ENCODE data around the gene ATP2B3.
A peak's percentile ranks its signal among the peaks of the same experiment; 100 is the strongest.
"Not testable (repeated sequence)": the region's sequence is repeated elsewhere in the genome, so short reads cannot be mapped to it uniquely, and the experiment has no call there.

Gene ATP2B3

DNA sequence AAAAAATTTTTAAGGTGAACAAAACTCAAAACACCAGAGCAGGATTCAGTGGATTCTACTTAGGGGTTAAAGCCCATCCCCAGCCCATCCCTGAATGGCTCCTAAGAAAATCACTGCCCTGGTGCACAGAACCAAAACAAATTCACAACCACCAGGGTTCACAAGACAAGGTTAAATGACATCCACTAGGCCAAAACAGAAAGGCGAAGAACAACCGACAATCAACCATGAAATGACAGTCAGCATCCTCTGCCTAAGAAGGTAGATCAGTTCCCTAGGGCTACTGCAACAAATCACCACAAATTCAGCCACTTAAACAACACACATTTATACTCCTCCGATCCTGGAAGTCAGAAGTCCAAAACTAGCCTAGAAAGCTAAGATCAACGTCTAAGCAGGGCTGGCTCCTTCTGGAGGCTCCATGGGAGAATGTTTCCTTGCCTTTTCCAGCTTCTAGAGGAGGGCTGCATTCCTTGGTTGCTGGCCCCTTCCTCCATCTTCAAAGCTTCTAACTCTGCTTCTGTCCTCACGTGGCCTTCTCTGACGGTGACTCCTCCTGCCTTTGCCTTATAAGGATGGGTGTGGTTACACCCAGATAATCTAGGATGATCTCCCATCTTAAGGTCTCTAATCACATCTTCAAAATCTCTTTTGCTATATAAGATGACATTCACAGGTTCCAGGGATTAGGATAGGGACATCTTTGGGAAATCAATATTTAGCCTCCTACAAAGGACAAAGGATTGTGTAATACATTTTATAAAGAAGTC is 79.7 kb downstream of the ATP2B3 start:
- DNase-seq, result no peak

DNA sequence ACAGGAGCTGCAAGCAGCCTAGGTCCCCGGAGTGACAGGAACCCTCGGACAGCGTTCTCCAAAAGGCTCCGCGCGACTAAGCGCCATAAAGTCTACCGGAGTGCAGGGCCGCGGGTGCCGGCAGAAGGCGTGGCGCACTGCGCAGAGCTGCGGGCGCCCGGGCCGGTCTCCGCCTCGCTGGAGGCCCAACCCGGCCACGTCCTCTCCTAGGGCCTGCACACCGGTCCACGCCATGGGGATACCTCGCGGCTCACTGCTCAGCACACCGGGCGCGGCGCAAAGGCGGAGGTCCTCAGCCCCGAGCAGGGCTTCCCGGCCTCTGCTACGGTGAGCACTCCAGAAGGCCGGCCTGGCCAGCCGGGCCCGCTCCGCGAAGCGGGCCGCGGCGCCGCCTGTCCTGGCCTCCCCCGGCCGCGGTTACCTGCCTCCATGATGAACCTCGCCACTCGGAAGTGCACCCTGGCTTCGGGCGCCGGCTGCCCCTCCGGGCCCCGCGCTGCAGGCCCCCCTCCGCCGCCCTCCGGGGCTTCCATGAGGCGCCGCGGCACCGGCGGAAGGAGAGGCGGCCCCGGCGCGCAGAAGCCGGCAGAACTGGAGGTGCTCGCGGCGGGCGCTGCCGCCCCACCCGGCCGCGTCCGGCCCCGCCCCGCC is 81.2 kb downstream of the ATP2B3 start, which contains the start of gene CCNQ:
CCNQ (minus strand) TSS at position 599 of the 651 bp plus-strand sequence; CDS start at position 533, 66 bp downstream.
- DNase-seq, result peak in 1 of 2 experiments; percentile 17

DNA sequence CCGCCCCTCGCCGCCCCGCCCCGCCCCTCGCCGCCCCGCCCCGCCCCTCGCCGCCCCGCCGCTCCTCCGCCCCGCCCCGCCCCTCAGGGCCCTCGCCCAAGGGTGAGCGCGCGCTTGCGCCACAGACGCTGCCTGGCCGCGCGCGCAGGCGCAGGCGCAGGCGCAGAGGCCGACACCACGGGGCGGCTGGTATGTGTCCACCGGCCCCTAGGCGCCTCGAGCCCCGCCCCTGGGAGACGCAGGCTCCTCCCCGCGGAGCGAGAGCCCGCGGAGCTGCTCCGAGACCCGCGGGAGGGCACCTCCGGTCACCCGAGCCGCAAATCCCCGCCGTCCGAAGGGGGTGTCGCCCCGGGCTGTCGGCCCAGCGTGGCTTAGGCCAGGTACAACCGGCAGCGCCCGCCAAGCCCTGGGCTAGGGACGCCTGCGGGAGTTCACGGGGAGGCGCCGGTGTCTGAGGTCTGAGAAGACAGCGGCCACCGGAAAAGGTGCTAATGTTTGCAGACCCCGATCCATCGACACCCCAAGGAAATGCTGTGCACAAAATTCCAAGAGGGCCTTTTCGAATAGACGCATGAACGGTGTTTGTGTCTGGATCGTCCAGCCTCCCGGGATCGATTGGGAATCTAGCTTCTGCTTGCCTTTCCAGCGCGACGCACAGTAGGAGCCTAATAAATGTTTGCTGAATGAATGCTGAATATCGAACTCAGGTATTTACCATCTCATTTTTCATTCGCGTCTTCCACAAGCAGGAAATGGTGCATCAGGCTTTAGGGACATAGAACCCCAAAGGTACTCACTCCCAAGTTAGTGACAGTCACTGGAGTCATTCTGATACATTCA is 82.0 kb downstream of the ATP2B3 start:
- DNase-seq, result peak; percentile 60 to 77

DNA sequence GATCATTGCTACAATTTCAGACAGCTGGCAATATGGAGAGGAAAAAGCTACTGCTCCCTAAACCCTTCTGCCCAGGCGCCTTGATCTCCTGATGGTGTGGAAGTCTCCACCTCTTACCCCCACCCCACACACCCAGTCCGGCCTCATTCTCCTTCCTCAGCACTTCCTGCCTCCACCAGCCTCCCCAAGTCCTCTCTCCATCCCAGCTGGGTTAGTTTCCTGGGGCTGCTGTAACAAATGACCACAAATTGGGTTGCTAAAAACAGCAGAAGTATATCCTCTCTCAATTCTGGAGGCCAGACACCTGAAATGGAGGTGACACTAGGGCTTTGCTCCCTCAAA is 82.6 kb downstream of the ATP2B3 start:
- DNase-seq, result no peak

DNA sequence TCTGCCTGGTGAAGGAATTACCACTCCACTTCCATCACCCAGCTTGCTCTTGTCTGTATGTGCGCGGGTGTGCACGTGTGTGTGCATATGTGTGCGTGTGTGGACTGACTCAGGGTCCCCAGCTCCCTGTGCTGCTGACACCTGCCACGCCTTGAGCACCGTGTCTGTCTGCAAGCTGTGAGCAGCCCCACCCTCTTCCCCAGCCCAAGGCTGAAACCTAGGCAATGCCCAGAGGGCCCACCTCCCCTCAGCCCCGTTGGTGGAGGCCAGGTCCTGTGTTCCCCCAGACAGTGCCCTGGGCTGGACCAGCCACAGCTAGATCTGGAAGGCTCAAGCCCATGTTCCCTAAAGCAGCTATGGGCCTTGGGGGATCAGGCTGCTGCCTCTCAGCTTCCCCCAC is 83.5 kb downstream of the ATP2B3 start:
- no peak for DNase-seq

DNA sequence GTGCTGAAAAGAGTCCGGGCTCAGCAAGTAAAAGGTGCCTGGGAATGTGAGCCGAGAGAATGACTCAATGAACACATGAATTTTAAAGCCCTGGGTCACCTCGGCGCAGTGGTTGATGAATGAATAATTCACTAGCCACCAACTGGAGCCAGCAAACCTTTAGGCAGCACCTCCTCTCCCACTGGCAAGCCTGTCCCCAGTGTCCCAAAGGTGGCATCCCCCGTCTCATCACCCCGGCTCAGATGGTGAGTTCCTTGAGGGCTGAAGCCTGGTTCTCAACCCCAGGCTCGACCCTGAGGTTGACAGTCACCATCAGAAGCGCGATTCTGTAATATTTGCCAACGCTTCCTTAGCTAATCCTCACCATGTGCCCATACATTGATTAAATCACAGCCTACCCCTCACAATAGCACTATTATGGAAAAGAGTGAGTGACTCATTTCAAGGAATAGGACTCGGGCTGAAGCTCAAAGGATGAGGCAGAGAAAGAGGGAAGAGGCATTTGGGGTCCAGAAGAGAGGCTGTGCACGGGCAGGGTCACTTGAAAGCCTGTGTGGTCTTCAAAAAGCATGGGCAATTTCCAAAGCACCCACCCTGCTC is 84.2 kb downstream of the ATP2B3 start:
- DNase-seq, result no peak

DNA sequence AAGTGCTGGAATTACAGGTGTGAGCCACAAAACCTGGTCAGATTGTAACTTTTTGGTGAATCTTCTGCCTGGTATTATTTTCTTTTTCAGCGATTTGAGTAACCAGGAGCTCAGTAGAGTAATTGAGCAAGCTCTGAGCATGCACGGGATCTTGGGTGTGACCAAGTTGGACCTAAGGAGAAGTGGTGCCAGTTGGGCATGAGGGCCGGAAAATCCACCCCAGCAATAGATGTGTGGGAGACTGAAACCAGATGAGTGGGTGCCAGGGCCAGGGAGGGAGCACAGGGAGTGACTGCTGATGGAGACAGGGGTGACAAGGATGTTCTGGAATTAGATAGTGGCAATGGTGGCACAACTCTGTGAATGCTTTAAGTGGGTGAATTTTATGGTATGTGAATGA is 85.2 kb downstream of the ATP2B3 start:
- DNase-seq, result no peak

DNA sequence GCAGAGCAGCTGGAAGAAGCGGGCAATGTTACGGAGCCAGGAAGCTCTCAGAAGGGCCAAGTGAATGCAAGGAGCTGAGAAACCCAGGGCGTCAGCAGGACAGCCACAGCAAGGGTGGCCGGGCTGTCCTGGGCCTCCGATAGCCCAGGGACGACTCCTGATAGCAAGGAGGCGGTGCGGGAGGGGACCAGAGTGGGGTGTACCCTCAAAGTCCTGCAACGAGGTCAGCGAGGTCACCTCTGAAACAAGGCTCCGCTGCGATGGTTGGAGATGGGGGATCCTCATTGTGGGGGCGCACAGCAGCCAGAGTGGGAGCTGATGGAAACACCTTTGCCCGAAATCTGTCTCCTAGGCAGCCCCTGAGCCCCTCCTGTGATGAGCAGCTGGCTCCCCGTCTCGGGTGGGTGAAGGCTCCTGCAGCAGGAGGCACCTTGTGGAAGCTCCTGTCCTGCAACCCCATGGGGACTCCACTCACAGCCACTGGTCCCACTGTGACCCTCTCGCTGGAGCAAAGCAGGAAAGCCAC is 85.8 kb downstream of the ATP2B3 start:
- DNase-seq, result no peak

DNA sequence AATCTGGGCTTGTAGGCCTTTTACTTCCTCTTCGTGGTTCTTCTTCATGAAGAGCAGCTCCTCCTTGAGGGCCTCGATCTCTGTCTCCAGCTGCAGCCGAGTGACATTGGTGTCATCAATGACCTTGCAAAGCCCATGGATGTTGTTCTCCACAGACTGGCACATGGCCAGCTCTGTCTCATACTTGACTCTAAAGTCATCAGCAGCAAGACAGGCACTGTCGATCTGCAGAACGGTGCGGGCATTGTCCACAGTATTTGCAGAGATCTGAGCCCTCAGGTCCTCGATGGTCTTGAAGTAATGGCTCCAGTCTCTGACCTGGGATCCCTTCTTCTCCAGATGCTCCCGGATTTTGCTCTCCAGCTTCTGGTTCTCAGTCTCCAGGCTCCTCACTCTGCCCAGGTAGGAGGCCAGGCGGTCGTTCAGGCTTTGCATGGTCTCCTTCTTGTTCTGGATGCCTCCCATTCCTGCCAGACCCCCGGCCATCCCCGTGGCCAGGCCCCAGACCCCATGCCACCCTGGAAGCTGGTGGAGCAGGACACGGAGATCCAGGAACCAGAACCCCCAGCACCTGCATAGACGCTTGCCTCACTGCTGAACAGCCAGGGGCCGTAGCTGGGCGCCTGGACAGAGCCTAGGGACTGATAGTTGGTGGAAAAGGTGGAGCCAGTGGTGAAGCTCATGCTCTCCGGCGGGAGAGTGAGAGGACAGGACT is 87.4 kb downstream of the ATP2B3 start:
- not testable (repeated sequence) for DNase-seq

DNA sequence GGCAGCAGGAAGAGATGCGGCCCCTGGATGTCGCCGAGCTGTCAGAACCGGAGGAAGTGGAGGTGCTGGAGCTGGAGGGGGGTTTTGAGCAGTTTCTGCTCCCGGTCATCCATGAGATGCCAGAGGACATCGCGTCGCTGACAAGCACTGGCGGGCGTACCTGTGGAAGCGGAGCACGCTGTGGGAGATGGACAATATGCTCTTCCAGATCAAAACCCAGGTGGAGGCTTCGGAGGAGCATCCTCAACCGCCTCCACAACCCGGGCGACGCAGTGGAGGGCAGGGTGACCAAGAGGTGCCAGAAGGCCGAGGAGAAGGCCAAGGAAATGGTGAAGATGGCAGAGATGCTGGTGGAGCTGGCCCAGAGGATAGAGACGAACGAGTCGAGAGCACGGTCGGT is 89.1 kb downstream of the ATP2B3 start:
- DNase-seq, result no peak

DNA sequence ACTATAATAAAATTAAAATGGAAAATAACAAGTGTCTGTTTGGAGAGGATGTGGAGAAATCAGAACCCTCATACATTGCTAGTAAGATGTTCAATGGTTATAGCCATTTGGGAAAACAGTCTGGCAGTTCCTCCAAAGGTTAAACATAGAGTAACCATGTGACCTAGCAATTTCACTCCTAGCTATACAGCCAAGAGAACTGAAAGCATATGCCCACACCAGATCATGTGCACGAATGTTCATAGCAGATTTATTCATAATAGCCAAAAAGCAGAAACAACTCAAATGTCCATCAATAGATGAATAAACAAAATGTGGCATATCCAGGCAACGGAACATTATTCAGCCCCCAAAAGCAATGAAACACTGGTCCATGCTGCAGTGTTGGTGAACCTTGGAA is 90.9 kb downstream of the ATP2B3 start:
- DNase-seq, result no peak

DNA sequence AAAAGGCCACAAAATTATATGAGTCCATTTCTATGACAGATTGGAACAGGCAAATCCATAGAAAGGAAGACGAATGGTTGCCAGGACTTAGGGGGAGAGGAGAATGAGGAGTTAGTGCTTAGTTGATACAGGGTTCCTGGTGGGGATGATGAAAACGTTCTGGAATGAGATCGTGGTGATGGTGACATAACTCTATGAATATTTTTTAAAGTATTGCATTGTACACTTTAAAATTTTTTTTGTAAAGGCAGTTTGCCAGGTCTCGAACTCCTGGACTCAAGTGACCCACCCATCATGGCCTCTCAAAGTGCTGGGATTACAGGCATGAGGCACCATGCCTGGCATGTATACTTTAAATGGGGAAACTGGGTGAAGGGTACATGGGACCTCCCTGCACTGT is 91.4 kb downstream of the ATP2B3 start:
- DNase-seq, result no peak

DNA sequence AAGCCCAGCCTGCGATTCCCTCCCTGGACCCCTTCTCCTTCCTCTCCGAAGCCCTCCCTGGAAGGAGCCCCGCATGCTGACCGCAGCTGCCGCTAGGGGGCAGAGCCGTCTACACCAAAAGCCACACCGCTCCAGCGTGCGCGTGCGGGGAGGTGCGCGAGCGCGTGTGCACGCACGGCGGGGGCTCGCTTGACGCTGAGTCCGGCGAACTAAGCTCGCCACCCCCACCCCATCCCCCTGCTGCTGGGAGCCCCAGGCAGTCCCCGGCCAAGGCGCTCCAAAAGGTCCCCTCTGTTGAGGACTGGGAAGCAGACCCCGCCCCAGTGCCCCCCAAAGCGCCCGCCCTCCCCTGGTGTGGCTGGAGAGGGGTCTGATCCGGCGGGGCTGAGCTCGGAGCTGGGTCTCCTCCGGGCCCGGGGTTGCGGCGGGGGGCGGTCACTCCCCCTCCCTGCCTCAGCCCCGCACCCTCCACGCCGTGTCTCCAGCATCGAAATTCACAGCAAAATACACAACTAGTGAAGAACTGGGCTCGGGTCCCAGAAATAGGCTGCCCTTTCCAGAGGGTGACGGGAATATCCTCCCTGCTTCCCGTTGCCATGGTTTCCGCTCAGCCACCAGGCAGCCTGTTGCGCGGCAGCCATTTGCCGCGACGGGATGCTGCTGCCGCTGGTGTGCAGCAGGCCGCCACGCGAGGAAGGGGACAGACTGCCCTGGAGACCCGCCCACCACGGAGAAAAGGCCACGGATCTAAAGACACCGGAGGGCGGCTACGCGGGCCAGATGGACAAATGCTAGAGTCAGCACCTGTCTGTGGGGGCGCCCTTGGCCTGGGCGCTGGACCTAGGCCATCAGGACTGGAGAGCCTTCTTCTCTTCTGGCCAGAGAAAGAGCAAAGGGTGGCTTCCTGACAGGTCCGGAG is 92.7 kb downstream of the ATP2B3 start:
- peak; percentile 51 to 56 for DNase-seq

DNA sequence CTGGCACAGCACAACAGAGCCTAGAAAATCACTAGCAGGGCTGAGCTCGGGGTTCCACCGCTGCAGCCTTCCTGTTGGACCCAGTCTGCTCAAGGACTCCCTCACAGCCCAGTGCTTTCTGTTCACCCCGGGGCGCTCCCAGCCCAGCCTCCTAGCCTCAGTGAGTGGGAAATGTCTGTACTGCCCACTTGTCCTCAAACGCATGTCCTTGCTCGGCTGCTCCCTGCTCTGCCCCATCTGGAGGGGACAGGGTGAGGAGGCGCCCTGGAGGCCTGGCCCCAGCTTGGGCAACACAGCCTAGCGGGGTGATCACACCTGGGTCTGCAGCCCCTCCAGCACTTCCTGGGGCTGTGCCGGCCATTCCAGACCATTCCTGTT is 93.4 kb downstream of the ATP2B3 start:
- no peak for DNase-seq

DNA sequence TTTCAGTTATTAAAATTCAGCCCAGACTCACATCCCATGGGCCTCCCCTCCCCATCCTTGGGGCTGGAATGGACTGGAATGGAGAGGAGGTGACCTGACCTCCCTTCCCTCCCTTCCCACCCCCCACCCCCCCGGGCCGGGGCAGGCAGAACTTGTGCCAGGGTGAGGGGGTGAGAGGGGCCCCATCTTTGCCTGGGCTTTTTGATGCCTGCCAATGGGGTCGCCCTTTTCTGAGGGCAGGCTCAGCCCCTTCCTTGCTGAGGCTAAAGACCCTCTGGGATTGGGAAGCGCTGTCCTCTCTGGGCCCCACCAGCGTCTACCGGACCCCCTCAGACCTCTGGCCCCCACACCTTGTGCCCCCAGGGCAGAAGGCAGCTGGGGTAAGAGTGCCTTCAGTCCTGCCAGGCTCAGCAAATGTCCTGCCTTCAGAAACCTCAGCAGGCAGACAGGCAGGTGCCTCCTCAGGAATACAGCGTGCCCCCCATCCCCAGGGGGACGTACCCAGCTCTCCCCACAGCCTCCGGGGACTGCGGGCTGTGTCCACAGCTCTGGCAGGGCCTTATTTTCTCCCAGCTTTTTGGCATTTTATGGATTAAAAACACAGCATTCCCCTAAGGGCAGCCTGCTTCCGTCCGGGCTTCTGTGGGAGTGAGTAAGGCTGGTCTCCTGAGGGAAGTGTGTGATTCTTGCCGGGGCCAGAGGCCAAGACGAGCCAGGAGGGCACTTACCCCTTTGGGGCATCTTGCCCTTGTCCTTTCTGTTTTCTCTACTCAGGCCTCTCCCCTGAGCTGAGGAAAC is 94.1 kb downstream of the ATP2B3 start:
- DNase-seq, result no peak

DNA sequence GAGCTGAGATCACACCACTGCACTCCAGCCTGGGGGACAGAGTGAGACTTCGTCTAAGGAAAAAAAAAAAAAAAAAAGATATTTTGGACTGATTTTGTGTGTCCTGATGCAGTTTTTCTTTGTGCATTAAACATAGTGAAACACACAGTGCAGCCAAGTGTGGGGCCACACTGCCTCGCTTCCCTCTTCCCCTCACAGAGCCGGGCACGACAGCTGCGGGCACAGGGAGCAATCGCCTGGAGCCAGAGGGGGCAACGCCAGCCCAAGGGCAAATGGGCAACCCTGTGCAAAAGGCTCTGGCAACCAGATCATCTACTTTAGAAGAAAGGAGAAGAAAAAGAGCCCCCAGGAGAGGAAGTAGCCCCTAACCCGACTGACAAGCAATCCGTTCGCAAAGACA is 95.0 kb downstream of the ATP2B3 start:
- no peak for DNase-seq

DNA sequence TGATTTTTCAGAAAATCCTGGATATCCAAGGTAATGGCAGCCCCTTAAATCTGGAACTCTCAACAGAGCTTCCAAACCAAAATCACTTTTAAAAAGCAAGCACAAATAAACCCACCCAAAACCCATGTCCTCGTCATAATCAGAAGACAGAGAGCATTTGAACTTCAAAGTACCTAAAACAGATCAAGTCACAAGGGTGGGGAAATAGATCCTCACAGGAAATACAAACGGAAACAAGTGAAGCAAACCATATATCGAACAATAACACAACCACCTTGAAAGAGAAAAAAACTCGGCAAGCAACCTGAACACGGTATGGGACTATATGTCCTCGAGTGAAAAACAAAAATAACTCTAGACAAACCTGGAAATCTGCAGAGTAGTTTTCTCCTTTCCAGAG is 97.4 kb downstream of the ATP2B3 start:
- DNase-seq, result no peak

DNA sequence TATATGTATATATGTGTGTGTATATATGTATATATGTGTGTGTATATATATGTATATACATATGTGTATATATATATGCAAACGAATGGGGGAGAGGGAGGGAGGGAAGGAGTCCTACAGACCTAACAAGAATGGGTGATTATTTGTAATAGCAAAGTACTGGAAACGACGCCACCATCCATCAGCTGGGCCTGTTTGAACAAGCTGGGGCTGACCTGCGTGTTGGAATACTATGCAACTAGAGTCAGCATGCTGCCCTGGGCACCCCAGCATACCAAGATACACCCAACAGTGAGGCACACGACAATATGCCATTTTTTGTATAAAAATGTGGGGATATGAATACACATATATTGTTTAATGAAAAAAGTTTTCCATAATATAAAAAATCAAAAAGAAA is 103.1 kb downstream of the ATP2B3 start:
- no peak for DNase-seq

DNA sequence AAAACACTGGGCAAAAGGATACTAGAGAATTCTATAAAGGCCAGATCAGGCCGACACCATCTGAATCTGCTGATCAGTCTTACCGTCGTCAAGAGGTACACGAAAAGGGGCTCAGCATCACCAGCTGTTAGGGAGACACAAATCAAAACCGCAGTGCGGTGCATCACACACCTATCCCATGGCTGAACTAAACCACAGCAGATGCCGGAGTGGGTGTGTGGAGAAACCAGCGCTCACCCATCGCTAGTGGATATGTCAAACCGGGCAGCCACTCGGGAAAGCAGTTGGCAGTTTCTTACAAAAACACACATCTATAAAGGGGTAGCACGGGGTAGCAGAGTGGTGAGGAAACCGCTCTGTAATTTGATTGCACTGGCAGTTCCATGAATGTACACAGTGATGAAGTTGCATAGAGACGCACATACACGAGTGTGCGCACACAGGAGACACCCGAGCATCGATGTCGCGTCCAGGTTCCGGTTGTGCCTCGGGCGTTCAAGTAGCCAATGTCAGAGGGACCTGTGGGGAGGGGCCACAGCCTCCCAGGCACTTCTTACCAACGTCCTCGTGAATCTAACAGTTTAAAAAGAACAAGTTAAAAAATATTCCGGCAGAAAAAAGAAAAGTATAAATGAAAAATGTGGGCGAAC is 104.6 kb downstream of the ATP2B3 start:
- no peak for DNase-seq
